COLO668 (cell line): ENCODE data around the gene LMO2.

ENCODE experiments used
- DNase-seq: peaks from one replicate; lab custom pipeline; 2025; ENCODE audit not compliant: unreplicated experiment; lab: John Stamatoyannopoulos, UW

LMO2 gene

DNA sequence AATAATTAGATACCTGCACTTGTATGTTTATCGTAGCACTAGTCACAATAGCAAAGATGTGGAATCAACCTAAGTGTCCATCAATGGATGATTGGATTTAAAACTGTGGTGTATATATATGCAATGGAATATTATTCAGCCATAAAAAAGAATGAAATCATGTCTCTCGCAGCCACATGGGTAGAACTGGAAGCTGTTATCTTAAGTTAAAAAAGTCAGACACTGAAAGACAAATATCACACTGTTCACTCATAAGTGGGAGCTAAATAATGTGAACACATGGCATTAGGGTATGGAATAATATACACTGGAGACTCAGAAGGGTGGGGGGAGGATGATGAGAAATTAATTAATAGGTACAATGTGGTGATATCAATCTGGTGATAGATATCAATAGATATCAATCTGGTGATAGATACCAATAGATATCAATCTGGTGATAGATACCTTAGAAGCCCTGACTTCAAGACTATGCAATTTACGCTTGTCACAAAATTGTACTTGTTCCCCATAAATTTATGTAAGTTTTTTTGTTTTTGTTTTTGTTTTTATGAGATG is 2.0 kb downstream of the LMO2 start:
- DNase-seq = no peak

DNA sequence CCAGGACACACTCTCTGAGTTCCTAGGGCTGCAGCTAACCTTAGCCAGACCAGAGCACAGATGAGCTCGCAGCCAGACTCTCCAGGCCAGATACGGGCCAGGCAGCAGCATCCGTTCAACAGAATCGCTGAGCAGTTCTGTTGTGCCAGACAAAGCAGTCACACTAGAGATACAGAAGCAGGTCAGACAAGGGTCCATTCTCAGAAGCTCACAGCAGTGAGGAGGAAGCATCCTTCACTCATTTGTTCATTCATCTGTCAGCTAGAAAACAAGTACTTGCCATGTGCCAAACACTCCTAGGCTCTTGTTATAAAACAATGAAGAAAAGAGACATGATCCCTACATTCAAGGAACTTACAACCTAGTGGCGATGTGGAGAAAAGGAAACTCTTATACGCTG is 2.6 kb downstream of the LMO2 start:
- no peak for DNase-seq

DNA sequence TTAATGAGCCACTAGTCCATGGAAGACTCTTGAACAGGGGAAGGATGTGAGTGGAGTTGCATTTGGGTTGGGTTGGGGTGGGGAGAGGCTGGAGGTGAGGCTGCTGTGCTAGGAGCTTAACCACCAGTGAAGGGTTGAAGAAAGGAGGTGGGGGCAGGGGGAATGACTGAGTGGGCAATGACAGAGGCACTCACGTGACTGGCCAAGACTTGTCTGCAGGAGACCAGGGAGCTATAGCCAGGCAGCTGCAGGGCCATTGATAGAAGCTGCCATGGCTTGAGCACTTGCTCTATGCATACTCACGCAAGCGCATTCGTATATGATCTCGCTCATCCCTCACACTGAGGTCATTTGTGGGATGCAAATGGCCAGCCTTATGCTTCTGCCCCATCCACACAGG is 4.0 kb downstream of the LMO2 start:
- no peak for DNase-seq

DNA sequence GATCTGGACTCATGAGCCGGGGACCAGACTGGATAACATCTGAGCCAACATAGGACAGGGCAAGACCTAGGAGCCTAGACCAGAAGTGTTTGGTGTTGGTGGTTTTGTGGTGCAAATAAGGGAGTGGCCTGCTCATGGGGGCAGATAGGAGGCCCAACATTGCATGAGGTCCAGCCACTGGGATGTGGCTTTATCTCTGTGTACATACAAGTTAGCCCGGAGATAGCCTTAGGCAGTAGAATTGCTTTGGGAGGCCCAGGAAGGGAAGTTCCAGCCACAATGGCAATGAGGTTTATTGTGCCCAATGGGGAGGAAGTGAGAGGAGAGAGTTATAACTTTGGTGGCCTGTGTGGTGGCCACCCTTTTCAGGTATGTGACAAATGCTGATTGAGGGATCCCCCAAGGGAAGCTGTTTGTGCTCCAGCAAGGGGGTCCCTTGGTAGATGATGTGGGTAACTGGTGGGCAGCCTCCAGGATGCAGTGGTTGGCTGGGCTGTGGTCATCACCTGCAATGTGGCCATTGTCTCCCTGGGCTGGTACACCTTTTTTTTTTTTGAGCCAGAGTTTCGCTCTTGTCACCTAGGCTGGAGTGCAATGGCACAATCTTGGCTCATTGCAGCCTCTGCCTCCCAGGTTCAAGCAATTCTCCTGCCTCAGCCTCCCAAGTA is 6.4 kb downstream of the LMO2 start:
- no peak for DNase-seq

DNA sequence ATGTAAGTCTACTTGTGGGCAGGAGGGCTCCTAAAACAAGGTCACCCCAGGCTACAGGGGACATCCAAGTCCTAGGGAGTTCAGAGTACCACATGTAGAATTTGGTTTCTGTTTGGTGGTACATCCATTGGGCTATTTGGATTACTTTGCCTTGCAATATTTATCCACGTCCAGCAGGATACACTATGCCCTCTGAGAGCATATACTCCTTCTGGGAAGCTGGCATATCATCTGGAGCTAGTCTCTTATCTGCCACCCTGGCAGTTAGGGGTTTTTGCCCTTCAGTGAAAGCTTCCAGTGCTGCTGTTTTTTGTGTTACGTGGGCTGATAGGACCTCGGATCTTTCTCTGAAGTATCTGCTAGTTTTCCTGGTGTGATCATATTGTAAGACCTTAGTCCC is 7.3 kb downstream of the LMO2 start:
- DNase-seq = no peak

DNA sequence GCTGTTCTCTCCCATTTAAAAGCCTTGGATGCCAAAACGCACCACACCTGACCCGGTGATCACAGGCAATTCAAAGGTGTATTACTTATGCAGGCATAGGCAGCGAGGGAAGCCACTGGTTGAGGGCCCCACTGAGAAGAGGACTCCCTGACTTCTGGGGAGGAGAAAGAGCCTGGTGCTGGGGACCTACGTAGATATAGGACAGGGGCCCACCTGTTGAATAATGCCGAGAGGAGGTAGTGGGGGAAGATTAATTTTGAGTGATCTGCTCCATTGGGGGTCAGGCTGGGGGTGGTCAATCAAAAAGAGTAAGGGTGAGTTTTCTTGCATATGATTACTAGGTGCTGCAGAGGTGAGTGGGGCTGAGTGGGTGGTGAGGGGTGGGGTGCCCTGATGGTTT is 7.8 kb downstream of the LMO2 start:
- no peak for DNase-seq

DNA sequence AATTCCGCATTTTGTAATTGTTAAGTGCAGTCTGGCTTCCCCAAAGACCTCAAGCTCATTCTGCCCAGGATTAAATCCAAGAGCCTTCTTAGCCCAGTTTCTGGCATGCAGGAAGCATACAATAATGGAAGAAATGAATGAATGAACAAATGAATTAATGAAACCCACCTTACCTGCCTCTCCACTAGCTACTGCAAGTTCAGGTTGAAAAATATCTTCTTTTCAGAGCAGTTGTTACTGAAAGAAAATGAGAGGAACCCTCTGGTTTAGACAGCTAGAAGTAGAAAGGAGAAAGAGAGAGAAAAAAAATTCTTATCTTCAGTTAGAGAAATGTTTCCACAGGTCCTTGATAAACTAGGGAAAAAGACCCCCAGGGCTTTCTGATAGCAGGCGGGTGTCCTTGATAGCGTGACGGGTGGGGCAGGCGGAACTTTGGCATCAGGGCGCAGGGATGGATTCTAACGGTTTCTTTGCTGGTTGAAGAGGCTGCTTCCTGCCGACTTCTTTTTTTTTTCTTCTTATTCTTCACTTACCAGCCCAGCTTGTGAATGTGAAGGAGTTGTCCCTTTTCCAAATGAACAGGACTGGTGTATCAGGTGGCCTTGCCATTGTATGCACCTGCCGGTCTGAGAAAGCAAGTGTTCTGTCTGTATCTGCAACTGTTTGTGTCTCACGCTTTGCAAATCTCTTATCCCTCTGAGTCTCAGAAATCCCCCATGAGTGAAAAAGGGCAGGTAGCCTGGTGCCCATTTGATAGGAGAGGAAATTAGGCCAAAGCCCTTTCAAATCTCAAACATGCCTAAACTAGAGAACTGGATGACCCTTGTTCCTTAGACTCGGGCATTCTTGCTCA is 10.0 kb downstream of the LMO2 start:
- no peak for DNase-seq

DNA sequence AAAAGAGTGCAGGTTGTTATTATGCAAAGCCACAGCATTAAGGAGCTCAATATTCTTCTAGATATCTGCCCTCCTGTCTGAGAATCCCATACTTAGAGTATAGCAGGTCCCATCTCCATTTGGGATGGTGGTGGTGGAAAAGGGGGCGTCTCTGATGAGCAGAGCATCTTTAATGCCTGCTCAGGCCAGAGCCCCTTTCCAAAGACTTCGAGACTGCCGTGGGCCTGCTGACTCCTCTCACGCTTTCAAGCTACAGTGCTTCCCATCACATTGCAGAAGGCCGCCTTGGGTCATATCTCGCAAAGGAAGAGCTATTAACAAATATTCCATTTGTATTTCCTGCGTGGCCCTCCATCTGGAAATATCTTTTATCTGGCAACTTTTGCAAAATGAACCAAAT is 10.9 kb downstream of the LMO2 start:
- DNase-seq = no peak

DNA sequence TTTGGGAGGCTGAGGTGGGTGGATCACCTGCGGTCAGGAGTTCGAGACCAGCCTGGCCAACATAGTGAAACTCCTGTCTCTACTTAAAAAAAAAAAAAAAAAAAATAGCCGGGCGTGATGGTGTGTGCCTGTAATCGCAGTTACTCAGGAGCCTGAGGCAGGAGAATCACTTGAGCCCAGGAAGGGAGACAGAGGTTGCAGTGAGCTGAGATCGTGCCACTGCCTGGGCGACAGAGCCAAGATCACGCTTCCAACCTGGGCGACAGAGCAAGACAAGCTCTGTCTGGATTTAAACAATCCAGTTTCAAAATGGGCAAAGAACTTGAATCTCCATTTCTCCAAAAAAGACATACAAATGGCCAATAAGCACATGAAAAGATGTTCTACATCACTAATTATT is 12.5 kb downstream of the LMO2 start:
- DNase-seq = no peak

DNA sequence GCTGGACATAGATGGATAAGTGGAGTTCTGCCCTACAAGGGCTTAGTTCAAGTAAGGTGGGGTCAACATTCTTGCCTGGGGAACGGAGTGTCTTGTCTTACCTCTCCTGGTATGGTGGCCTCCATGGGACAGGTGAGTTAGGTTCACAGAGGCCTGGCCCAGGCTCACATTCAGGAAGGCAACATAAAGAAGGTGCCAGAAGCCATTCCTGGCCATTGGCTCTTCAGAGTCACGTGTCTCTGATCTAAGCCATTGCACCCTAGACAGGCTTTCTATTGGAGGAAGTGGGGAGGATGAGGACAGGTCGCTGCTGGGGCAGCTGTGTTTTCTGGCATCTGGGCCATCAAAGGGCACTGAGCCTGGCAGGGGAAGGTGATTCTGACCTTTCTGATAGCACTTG is 14.8 kb downstream of the LMO2 start:
- DNase-seq = no peak

DNA sequence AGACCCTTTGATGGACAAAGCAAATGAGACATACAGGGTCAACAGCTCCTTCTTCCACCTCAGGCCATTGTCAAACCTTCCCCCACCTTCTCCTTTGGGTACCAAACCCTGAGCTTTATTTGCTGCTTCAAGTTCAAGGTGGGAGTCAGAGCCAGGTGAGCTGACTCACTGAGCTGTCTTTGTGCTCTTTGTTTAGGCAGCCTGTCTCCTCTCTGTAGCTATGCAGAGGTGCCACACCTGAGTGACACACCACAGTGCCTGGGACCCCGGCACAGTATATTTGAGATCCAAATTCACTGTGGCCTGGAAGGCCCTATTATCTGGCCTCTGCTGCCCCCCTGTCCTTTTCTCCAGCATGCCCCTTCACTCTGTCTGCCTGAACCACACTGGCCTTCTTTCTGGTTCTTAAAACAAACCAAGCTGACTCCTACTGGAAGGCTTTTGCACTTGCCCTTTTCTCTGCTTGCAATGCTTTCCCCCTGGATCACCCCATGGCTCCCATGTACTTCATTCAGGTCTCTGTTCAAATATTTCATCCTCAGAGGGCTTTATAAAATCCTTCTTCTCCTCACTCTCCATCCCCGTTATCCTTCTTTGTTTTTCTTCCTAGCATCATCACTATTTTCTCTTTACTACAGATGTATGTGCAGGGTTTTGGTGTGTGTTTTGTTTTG is 16.1 kb downstream of the LMO2 start:
- no peak for DNase-seq

DNA sequence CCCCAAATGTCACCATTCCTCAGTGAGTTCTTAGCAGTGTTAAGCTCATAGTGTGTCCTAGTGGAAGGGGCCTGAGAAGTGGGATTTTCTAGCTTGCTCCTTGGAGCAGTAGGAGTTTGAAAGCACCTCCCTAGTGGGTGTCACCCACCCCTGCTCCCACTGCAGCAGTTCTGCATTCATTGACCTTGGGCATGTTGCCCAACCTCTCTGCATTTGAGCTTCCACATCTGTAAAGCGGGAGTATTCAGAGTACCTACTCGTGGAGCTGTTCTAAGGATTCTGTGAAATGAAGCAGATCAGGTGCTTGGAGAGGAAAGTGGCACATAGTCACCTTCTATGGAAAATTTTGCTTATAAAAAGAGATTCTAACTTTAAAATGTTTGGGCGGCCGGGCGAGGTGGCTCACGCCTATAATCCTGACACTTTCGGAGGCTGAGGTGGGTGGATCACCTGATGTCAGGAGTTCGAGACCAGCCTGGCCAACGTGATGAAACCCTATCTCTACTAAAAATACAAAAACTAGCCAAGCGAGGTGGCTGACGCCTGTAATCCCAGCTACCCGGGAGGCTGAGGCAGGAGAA is 16.9 kb downstream of the LMO2 start:
- DNase-seq = no peak

DNA sequence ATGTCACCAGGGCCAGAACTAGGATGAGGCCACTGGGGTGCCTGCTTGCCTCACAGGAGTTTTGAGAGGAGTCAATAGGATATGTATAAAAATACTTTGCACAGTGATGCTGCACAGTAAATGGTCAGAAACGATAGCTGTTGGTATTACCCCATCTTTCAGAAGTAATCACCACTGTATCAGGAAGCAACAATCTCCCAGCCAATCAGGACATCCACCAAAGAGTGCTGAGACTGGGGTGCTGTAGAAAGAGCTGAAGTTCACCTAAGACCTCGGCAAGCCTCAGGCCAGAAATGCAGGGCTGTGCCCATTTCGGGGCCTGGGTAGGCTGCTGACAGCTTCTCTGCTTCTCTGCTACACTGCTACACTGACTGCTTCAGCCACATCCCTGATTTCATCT is 17.4 kb downstream of the LMO2 start:
- no peak for DNase-seq

DNA sequence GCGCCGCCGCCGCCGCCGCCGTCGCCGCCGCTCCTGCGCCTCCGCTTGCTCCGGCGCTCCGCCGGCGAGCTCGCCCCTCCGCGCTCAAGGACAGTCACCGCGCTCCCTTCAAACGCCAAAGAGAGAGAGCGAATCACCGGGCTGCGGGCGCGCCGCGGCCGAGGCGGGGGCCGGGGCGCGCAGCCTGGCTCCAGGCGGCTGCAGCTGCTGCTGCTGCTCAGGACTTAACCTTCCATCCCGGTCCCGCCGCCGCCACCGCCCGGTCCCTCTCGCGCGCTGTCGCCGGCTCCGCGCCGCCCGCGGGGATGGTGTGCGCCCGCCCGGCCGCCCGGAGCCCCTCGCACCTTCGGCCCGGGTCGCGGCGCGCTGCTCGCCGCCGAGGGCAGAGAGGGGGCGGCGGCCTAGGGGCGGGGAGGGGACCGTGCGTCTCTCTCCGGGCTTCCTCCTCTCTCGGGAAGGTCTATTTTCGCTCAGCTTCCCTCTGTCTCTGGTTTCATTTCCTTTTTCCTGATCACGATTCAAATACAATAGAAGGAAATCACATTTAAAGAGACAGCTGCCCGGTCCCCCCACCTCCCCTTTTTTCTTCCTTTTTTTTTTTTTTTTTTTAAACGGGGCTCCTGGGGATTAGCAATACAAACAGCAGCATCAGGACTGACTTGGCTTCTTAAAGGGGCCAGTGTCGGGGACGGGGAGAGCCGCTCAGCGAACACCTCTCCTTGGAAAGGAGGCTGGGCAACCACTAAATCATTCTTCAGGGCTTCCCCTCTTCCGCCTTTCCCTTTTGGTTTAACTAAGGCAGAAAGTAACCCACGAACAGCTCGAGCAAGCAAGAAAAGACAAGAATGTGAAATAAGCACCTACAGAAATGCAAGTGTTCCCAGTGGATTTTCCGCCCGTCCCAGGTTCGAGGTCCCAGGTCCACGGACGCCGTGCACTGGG is 22.1 kb downstream of the LMO2 start:
- peak; percentile 62 for DNase-seq

DNA sequence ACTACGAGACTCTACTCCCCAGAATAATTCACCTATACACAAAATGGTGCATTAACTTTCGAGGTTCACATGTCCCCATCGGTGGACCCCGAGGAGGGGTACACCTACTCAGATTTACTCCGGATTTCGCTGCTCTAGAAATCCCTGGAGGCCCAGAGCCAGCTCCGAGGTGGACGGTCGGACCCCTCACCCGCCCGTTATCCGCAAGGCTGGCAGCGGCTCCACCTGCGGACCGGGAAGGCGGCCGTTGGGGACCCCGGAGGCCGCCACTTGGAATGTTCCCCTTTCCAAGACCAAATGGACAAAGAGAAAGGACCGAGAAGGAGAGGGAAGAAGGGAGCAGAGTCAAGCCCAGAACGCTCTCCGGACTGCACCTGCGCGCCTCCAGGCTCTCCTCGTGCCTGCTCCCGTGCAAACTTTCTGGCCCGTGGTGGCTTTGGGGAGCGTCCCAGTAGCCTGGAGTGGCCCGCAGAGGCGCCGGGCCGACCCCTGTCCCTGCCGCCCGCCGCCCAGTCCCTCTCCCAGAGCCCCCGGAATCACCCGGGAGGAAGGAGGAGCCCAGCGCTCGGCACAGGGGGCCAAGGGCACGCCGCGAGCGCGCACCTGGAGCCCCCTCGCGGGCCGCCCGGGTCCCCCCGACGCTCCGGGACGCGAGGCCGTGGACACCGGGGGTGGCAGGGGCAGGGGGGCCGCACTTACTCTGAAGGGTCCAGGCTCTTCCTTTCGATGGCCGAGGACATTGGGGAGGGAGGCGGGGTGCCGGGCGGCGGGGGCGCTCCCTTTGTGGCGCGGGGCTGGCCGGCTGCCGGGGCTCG is 23.0 kb downstream of the LMO2 start:
- DNase-seq = peak; percentile 17

DNA sequence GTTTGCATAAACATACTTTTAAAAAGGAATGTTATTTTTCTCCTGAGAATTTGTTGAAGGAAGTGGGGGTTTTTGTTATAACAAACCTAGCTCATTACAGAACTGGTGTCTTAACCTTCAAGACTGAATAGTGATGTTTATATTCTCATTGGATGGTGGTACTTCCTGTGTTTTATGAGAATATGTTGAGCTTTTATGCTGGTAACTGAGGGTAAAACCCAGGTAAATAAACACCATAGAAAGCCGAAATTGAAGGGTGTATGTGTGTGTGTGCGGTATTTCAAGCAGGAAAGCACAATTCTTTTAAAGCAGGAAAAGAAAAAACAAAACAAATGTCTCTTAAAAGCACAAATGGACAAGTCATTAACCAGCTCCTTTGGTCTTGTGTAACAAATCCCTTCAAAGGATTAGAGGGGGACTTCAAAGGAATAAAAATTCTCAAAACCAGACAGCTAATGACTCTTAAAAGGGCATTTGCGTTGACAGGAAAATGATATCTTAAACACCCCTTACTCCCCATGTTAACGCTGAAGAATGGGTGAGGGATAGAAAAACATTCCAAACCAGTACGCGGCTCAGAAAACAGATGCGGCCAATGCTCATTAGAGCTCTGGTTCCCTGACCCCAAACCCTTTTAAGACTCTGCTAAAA is 23.8 kb downstream of the LMO2 start:
- DNase-seq = no peak

DNA sequence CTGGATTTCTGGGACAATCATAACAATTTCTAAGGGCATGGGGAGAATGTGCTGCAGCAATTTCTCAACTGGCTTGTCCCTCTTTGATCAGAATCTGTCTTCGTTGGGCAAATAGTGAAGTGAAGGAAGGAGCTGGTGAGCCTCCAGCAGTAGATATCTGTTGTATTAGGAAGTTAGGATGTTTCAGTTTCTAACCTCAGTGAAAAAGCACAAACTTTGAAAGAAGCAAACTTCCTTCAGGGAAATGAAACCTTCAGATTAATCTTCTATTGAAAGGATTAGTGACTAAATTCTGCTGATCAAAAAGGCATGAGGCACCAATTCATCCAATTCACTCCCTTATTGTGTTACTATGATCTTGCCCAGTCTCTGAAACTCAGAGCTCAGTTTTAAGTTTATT is 24.3 kb downstream of the LMO2 start:
- DNase-seq = no peak

DNA sequence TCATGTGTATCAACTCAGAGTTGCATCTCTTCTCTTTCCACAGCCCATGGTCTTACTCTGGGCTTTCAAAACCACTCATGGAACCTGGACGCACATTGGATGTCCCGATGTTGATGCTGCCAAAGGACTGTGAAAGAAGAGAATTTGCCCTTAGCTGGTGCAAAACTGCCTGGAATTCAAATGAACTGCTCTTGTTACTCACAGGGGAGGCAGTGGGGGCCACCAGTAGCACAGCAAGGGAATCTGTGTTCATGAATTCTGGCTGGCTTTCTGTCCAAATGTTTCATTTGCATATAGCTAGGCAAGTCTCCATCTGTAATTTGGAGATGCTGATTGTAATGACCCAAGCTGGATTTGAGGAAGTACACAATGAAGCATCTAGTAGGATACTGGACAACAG is 24.9 kb downstream of the LMO2 start:
- no peak for DNase-seq

DNA sequence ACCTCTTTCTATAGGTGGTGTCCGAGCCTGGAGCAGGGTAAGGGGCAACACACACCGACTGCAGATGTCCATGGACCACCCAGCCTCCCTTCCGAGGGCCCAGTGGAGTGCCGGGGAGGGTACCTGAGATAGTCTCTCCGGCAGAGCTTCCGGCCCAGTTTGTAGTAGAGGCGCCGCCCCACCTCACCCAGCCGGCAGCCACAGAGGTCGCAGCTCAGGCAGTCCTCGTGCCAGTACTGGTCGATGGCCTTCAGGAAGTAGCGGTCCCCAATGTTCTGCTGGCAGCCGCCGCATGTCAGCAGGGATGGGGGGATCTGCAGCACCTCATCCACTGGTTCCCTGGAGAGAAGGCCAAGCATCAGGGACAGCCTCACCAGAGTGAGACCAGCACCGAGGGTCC is 27.4 kb downstream of the LMO2 start:
- DNase-seq = no peak
